Retinal pigment epithelial cell (primary cell): Measurements from ENCODE around the gene MGAT5.

ENCODE experiments used
- DNase-seq: peaks from one replicate; pipeline ENCODE4 v3.0.0-alpha.2; 2010; ENCODE audit warnings: low read depth
- H3K4me3 ChIP-seq: 2 replicates; pipeline ENCODE4 v1.5.1; 2011; ENCODE audit warnings: mild to moderate bottlenecking, low read length, control low read depth, moderate library complexity
- TF ChIP-seq, protein P1 (sequence below): conservative IDR thresholded peaks from 2 replicates; pipeline ENCODE4 v1.5.1; 2011; ENCODE audit warnings: low read depth, low read length, control low read depth, inconsistent platforms

MGAT5 gene

DNA sequence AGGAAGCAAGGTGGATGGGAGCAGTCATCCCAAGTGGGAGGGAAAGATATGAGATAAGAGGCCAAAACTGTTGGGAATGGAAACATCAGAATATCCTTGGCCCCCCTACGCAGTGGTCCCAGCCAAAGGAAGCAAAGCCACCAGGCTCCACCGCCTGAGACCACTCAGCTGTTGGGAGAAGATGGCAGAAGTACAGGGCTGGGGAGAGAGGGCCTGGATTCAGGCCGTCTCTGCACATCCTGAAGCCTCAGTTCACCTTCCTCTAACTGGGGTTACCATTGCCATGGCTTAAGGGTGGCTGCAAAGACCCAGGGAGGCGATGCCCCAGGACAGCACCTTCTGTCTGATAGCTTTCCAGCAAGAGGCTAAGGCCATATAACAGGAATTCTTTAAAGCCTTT, 193.8 kb downstream of the MGAT5 start:
- TF ChIP-seq, protein P1, sequence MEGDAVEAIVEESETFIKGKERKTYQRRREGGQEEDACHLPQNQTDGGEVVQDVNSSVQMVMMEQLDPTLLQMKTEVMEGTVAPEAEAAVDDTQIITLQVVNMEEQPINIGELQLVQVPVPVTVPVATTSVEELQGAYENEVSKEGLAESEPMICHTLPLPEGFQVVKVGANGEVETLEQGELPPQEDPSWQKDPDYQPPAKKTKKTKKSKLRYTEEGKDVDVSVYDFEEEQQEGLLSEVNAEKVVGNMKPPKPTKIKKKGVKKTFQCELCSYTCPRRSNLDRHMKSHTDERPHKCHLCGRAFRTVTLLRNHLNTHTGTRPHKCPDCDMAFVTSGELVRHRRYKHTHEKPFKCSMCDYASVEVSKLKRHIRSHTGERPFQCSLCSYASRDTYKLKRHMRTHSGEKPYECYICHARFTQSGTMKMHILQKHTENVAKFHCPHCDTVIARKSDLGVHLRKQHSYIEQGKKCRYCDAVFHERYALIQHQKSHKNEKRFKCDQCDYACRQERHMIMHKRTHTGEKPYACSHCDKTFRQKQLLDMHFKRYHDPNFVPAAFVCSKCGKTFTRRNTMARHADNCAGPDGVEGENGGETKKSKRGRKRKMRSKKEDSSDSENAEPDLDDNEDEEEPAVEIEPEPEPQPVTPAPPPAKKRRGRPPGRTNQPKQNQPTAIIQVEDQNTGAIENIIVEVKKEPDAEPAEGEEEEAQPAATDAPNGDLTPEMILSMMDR = no peak
- no peak for DNase-seq
- H3K4me3 ChIP-seq = no peak overlapping the region

DNA sequence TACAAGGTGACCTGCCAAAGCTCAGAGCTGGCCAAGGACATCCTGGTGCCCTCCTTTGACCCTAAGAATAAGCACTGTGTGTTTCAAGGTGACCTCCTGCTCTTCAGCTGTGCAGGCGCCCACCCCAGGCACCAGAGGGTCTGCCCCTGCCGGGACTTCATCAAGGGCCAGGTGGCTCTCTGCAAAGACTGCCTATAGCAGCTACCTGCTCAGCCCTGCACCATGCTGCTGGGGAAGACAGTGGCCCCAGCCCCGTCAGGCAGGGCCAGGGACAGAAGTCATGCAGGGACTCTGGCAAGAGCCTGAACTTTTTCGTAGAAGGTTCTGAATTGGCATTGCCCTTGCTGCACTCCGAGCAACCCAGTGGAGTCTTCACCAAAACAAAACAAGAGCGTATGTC, 194.8 kb downstream of the MGAT5 start:
- no peak overlapping the region for H3K4me3 ChIP-seq
- DNase-seq = no peak
- TF ChIP-seq, protein P1 = no peak

DNA sequence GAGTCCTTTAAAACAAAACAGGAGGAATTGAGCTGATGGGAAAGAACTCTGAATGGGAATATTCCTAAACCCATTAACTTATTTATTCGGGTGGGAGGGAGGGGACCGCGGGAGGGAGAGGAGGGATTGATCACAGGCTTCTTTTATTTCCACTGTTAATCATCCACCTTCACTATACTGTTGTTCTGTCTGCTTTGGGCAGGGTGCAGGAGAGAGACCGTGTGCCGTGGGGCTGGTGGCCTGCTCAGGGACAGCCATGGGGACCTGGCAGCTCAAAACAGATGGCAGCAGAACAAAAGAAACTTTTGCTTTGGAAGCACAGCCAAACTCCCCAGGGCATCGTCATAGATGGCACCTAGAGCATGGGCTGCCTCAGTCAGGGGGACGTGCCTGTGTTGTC, 195.3 kb downstream of the MGAT5 start:
- TF ChIP-seq, protein P1 = no peak
- H3K4me3 ChIP-seq = no peak overlapping the region
- DNase-seq = no peak

DNA sequence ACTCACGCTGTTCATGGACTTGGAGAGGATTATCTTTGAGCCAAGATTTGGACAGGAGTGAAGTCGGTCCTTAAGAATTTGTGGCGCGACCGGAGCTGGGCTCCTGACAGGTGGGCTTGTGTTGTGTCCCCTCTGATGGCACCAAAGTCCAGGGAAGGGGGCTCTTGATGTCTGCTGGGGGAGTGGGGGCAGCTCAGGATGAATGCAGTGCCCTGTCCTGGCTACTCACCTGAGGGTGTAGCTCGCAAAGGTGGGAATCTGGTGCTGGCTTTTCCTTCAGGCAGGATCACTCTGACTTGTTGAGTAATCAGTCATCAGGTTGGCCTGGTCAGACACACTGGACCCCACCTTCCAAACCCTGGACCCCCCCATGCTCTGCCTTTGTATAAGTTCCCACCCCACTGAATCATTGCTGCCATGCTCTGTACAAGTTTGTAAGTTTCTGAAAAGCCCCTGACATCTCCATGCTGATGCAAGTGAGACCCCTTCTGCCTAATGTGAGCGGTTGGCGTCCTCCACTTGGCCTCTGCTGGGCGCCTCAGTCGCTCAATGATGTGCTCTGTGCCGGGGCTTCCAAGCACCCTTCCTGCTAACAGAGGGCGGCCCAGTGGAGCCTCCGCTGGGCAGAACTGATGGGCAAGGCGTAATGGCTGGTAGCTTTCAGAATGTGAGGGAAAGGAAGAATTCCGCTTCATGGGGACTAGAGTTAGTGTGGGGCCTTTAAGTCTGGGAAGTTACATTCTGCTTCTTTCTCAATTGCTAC, 196.1 kb downstream of the MGAT5 start:
- no peak overlapping the region for H3K4me3 ChIP-seq
- no peak for DNase-seq
- TF ChIP-seq, protein P1 = no peak

DNA sequence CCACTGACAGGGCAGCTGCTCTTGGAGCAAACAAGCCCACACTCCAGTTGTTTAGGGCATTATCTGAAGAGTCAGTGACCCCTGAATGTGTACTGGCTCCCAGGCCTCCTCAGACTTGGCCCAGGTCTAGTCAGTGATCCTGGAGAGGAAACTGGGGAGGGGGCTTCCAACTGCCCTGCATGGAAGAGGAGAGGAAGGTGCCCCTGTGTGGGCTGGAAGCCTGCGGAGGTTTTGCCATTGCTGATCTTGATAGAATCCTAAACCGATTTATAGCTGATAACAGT, 197.4 kb downstream of the MGAT5 start:
- DNase-seq = no peak
- TF ChIP-seq, protein P1 = no peak
- no peak overlapping the region for H3K4me3 ChIP-seq

DNA sequence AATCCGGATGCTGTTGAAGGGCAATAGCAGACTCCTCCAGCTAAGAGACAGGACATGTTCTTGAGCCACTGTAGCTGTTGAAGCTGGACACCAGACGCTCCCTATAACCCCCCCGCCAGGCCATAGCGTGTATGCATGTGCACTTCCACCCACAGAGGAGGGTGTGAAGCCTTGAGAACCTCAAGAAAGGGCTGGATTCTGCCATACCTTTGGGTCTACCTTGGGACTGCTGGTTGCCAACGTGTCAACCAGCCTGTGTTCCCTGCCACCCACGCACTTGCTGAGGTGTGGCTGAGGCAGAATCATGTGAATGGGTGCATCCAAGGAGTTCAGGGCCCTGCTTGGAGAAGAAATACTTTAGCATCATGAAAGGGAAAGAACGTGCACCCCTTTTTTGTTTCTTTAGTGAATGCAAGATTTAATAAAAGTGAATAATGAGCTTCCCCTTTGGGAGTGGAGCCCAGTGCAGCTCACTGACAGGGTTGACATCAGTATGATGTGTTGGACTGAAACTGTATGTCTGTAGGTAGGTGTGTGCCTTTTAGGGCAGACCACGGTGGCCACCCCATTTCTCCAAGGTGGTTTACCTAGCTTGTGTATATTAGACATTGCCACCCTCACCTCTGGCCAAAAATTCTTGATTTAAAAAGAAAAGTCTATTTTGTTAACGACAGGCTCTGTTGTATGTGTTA, 198.3 kb downstream of the MGAT5 start:
- TF ChIP-seq, protein P1 = no peak
- no peak for DNase-seq

DNA sequence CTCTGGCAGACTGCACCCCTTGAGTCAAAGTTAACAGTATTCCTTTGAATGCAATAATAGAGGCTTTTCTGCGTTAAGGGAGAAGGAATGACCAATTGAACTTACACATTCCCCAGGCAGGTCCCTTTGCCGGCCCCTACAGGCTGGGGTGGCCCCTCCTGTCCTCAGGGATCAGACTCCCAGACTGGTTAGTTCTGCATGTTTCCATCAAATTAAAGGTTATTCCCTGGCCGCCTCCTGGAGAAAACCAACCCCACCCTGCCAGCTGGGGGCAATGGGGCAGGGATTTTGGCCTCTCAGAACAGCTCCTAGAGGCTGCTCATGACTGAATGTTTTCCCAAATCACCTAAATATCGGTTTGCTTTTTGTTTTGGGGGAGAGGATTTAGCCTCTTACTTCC, 199.6 kb downstream of the MGAT5 start:
- H3K4me3 ChIP-seq = no peak overlapping the region
- DNase-seq = no peak
- TF ChIP-seq, protein P1 = no peak

More for the DNA sequence above, 198.3 kb downstream of the MGAT5 start:
- H3K4me3 ChIP-seq = no peak overlapping the region
